ENCODE results near the gene CBR1.

GRCh38 chr21:36023092-36023480 is 46.7 kb upstream of the CBR1 start:
- TF ChIP-seq POLR2A (IDR thresholded peaks at IDR 0.05) (no peak), CTCF (IDR thresholded peaks at IDR 0.05) (no peak)

All from adrenal gland (tissue), 5 donors.